Fibroblast of lung (primary cell): ENCODE results near the gene WWOX. TPM values are rescaled to one million over a fixed set of nuclear protein-coding genes. Genes with fewer than 3 reads are reported as not detected.

Experiments
- DNase-seq, 2 donors: peaks; one replicate each; pipeline versions ENCODE4 v3.0.0 to v3.0.0-alpha.2; 2010; ENCODE audit warnings: low read depth in 2 of 2
- H2AFZ ChIP-seq: 2 replicates; pipeline ENCODE4 v1.5.1; 2012; ENCODE audit warnings: low read length, control low read depth, inconsistent platforms
- H3K27ac ChIP-seq: 2 replicates; pipeline ENCODE4 v1.5.1; 2011; ENCODE audit warnings: low read length, control low read depth; ENCODE audit not compliant: insufficient read depth
- H3K27me3 ChIP-seq: 2 replicates; pipeline ENCODE4 v1.5.1; 2011; ENCODE audit warnings: mild to moderate bottlenecking, low read length; ENCODE audit not compliant: control insufficient read depth, insufficient read depth
- H3K36me3 ChIP-seq: 2 replicates; pipeline ENCODE4 v1.5.1; 2011; ENCODE audit warnings: low read length; ENCODE audit not compliant: control insufficient read depth, insufficient read depth
- H3K4me1 ChIP-seq: 2 replicates; pipeline ENCODE4 v1.5.1; 2011; ENCODE audit warnings: low read length; ENCODE audit not compliant: control insufficient read depth, insufficient read depth; ENCODE audit errors: extremely low read depth
- H3K4me2 ChIP-seq: 2 replicates; pipeline ENCODE4 v1.5.1; 2011; ENCODE audit warnings: low read length, control low read depth; ENCODE audit not compliant: insufficient read depth; ENCODE audit errors: extremely low read depth
- H3K4me3 ChIP-seq, 4 experiments: fragments of 200-600 bp in 1 of 4; sonication (generic) in 1 of 4; replicated peaks in 1 of 4; 2 replicates each; pipeline ENCODE4 v1.5.1; 2011 to 2016; ENCODE audit warnings: low read length in 4 of 4, low read depth in 3 of 4, mild to moderate bottlenecking in 3 of 4, control low read depth in 2 of 4, inconsistent platforms in 1 of 4, mixed read lengths in 1 of 4; ENCODE audit not compliant: insufficient read depth in 1 of 4; ENCODE audit errors: control extremely low read depth in 1 of 4
- H3K79me2 ChIP-seq: 2 replicates; pipeline ENCODE4 v1.5.1; 2012; ENCODE audit warnings: mild to moderate bottlenecking, low read length, inconsistent platforms; ENCODE audit not compliant: control insufficient read depth, insufficient read depth
- H3K9ac ChIP-seq: 2 replicates; pipeline ENCODE4 v1.5.1; 2011; ENCODE audit warnings: mild to moderate bottlenecking, low read length, control low read depth; ENCODE audit not compliant: insufficient read depth
- H3K9me3 ChIP-seq: 2 replicates; pipeline ENCODE4 v1.5.1; 2012; ENCODE audit warnings: low read depth, low read length; ENCODE audit not compliant: control insufficient read depth, insufficient read depth
- H4K20me1 ChIP-seq: 2 replicates; pipeline ENCODE4 v1.5.1; 2011; ENCODE audit warnings: low read length; ENCODE audit not compliant: control insufficient read depth, insufficient read depth; ENCODE audit errors: extremely low read depth
- EZH2 ChIP-seq: IDR thresholded peaks from 2 replicates; pipeline ENCODE4 v1.5.1; 2012; ENCODE audit warnings: low read length, control low read depth, mild to moderate bottlenecking; ENCODE audit errors: missing control alignments
- polyA plus RNA-seq, 2 donors: library from polyadenylated mRNA; depleted of rRNA in 1 of 2; stranded (reverse) in 1 of 2; unstranded in 1 of 2; fragments of >200 nt; gene quantifications; 2 replicates each; pipeline ENCODE4 v1.2.1, GENCODE V29; 2011 to 2012; ENCODE audit warnings: missing spikeins in 1 of 2
- total RNA-seq: library from RNA; depleted of rRNA; stranded (reverse); fragments of >200 nt; gene quantifications from 2 replicates; pipeline ENCODE4 v1.2.1, GENCODE V29; 2014
- TF ChIP-seq, protein P1 (sequence below), 2 donors: IDR thresholded peaks in 1 of 2; conservative IDR thresholded peaks in 1 of 2; 1 replicate in 1 of 2; 2 replicates in 1 of 2; pipeline ENCODE4 v1.5.1; 2011 to 2012; ENCODE audit warnings: low read length in 2 of 2, control low read depth in 1 of 2, inconsistent platforms in 1 of 2, low read depth in 1 of 2, mild to moderate bottlenecking in 1 of 2

WWOX gene
- total and polyA plus RNA-seq, 2 donors (not counting 1 experiment from before 2014, with no cell fraction given), result 5.6 to 16.3 TPM

DNA sequence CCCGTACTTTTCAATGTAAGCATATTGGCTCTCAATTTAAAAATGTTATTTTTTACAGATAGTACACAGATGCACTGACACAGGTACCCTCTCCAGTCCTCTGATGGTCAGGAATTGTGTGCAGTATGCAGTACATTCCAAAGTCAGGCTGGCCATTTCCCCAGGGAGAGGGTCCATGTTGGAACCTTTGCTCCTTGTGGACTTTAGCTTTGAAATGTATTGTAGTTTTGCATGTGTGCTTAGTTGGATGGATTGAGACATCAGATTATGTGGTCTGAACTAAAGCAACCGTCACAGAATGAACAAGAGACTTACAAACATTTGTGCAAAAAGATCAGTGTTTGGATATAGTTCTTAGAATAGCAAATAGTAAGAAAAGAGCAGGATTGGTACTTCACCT lies 381.1 kb downstream of the WWOX start:
- no peak overlapping the region for H3K9ac ChIP-seq
- H3K9me3 ChIP-seq, result no peaks in the 10 kb centered on the region
- no peak overlapping the region for H3K4me2 ChIP-seq
- H3K27ac ChIP-seq, result no peak overlapping the region
- no peaks in the 10 kb centered on the region for H3K36me3 ChIP-seq
- H2AFZ ChIP-seq, result no peak overlapping the region
- TF ChIP-seq EZH2, result no peak
- TF ChIP-seq, protein P1, sequence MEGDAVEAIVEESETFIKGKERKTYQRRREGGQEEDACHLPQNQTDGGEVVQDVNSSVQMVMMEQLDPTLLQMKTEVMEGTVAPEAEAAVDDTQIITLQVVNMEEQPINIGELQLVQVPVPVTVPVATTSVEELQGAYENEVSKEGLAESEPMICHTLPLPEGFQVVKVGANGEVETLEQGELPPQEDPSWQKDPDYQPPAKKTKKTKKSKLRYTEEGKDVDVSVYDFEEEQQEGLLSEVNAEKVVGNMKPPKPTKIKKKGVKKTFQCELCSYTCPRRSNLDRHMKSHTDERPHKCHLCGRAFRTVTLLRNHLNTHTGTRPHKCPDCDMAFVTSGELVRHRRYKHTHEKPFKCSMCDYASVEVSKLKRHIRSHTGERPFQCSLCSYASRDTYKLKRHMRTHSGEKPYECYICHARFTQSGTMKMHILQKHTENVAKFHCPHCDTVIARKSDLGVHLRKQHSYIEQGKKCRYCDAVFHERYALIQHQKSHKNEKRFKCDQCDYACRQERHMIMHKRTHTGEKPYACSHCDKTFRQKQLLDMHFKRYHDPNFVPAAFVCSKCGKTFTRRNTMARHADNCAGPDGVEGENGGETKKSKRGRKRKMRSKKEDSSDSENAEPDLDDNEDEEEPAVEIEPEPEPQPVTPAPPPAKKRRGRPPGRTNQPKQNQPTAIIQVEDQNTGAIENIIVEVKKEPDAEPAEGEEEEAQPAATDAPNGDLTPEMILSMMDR (conservative IDR thresholded peaks at IDR 0.05 in 1 of 2, IDR thresholded peaks at IDR 0.05 in 1 of 2; ENCODE audit: low read depth in 1 of 2, low read length in 2 of 2), result no peak
- H3K79me2 ChIP-seq, result no peaks in the 10 kb centered on the region
- H3K4me3 ChIP-seq, result no peak overlapping the region
- H3K4me1 ChIP-seq, result no peaks in the 10 kb centered on the region
- H4K20me1 ChIP-seq, result no peaks in the 10 kb centered on the region
- no peaks in the 10 kb centered on the region for H3K27me3 ChIP-seq
- no peak for DNase-seq

DNA sequence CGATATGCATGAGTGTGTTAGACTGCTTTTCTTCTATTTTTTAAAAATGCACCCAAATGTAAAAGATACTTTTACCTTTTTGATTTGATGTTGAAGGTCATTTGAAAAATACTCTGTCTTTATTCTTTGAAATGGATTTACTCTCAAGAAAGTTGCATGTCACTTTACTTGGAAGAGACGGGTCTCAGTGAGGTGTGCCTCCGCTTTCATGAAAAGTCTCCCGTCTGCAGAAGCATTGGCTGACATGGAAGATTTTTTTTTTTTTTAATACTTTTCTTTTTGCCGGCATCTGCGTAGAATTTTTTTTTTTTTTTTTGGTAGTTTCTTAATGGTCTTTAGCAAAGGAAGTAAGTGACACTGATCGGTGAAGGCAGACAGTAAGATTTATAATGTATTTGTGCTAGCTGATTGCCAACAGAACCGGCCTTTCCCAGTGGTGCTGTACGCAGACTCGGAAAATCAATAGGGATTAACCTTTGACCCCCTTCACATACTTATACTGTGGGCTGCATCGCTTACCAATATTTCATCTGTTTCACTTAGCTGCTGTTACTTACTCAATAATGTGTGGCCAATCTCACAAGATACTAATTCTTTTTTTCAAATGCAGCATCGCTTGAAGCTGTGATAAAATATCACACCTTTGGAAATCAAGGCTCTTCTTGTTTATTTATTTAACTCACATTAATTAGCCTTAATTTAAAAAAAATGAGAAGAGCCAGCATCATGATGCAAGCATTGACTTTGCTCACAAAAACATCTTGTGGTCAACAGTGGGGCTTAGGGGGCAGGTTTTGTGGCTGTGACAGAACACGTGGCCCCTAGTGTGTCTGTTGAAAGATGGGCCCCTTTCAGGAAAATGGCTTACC lies 383.9 kb downstream of the WWOX start:
- no peak overlapping the region for H3K27ac ChIP-seq
- DNase-seq, result no peak
- H3K4me2 ChIP-seq, result no peak overlapping the region
- H2AFZ ChIP-seq, result no peak overlapping the region
- TF ChIP-seq, protein P1 (conservative IDR thresholded peaks at IDR 0.05 in 1 of 2, IDR thresholded peaks at IDR 0.05 in 1 of 2; ENCODE audit: low read depth in 1 of 2, low read length in 2 of 2), result no peak
- TF ChIP-seq EZH2, result no peak
- H3K9me3 ChIP-seq, result no peaks in the 10 kb centered on the region
- H3K4me3 ChIP-seq, result no peak overlapping the region
- H4K20me1 ChIP-seq, result no peaks in the 10 kb centered on the region
- H3K9ac ChIP-seq, result no peak overlapping the region
- no peaks in the 10 kb centered on the region for H3K36me3 ChIP-seq
- no peaks in the 10 kb centered on the region for H3K4me1 ChIP-seq
- no peaks in the 10 kb centered on the region for H3K27me3 ChIP-seq
- H3K79me2 ChIP-seq, result no peaks in the 10 kb centered on the region

DNA sequence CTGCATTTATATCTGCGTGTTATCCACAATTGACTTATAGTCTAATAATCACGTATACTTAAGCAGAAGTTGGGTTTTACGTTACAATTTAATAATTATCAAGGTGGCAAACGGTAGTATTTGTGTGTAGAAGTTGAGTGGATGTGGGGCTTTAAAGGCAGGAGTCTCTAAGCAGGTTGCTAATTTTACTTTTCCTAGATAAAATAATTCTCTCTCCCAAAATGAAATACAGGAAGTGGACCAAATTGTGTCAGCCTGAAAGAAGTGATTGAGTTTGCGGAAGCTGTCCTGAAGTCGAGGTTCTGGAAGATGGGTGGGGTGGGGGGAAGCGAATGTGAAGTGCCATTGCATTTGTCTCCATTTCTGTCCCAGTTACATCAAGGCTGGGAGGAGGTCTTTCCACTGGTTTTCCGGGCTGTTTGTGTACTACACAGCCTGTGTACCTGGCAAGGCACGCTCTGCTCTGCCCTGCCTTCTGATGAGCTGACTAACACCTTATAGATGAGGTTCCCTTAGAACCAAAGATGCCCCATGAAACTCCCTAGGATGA lies 385.1 kb downstream of the WWOX start:
- no peak overlapping the region for H3K9ac ChIP-seq
- no peaks in the 10 kb centered on the region for H3K27me3 ChIP-seq
- H3K4me1 ChIP-seq, result no peaks in the 10 kb centered on the region
- no peak for DNase-seq
- no peaks in the 10 kb centered on the region for H4K20me1 ChIP-seq
- H3K36me3 ChIP-seq, result no peaks in the 10 kb centered on the region
- no peak overlapping the region for H3K27ac ChIP-seq
- H3K4me3 ChIP-seq, result no peak overlapping the region
- no peak overlapping the region for H3K4me2 ChIP-seq
- no peaks in the 10 kb centered on the region for H3K79me2 ChIP-seq
- no peaks in the 10 kb centered on the region for H3K9me3 ChIP-seq
- no peak for TF ChIP-seq EZH2
- TF ChIP-seq, protein P1 (conservative IDR thresholded peaks at IDR 0.05 in 1 of 2, IDR thresholded peaks at IDR 0.05 in 1 of 2; ENCODE audit: low read depth in 1 of 2, low read length in 2 of 2), result no peak
- H2AFZ ChIP-seq, result no peak overlapping the region
